ENCODE data around the gene ABHD16B.

DNA sequence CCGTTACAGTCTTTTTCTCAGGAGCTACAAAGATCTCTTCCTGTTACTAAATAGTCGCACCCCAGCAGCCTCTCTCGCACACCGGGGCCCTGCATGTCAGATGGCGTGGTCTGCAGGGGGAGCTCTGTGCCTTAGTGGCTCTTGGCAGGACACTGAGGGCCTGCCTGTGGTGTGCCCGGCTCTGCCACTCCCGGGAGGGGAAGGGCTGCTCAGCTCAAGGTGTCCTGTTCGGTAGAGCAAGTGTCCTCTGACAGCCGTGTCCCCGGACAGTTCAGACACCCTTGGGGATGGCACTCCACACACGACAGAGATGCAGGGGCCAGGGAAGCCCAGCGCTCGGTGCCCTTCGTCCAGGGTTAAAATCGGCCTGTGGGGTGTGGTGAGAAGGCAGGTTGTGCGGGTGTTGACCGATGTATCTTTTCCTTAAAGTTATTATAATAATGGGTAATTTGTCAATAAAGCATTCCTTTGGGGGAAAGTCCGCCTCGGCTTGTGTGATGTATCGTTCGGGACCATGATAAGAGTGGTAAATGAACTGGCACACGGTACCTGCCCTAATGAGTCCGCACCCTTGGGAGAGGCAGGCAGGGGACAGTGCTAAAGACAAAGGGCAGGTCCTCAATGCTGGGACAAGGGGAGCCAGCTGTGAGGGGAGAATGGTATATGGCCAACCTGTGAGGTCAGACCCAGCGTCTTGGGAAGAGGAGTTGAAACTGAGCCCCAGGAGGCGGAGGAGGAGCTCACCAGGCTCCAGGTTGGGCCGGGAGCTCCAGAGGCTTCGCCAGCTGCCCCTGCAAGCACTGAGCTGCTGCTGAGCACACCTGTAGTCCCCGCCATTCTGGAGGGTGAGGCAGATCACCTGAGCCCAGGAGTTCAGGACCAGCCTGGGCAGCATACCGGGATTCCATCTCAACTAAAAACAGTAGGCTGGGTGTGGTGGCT is 30.0 kb downstream of the ABHD16B start:
- TF ChIP-seq GABPA (IDR thresholded peaks at IDR 0.05; ENCODE audit: low read depth, low read length) (no peak), GABPA (CRISPR knock-in tag; IDR thresholded peaks at IDR 0.05; ENCODE audit: low read depth) (no peak), HOXA5 (CRISPR knock-in tag; IDR thresholded peaks at IDR 0.05) (no peak)
- TF ChIP-seq, protein P1, sequence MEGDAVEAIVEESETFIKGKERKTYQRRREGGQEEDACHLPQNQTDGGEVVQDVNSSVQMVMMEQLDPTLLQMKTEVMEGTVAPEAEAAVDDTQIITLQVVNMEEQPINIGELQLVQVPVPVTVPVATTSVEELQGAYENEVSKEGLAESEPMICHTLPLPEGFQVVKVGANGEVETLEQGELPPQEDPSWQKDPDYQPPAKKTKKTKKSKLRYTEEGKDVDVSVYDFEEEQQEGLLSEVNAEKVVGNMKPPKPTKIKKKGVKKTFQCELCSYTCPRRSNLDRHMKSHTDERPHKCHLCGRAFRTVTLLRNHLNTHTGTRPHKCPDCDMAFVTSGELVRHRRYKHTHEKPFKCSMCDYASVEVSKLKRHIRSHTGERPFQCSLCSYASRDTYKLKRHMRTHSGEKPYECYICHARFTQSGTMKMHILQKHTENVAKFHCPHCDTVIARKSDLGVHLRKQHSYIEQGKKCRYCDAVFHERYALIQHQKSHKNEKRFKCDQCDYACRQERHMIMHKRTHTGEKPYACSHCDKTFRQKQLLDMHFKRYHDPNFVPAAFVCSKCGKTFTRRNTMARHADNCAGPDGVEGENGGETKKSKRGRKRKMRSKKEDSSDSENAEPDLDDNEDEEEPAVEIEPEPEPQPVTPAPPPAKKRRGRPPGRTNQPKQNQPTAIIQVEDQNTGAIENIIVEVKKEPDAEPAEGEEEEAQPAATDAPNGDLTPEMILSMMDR (CRISPR knock-in tag; IDR thresholded peaks at IDR 0.05): peak; percentile 47

Data from HepG2 (cell line).